Left colon (tissue), 2 donors: ENCODE results near the gene FNDC3A. TPM values are rescaled to one million over a fixed set of nuclear protein-coding genes. Genes with fewer than 3 reads are reported as not detected.

Experiments
- ATAC-seq: fragments of 200-7000 bp; cut with Tn5 transposase; one replicate; pipeline ENCODE4 v1.9.1; 2020; ENCODE audit warnings: mild to moderate bottlenecking, moderate library complexity
- DNase-seq, 2 donors: peaks; one replicate each; pipeline ENCODE4 v3.0.0-alpha.2; 2020
- intact Hi-C, 2 donors: fragments of 100-400 bp; cut with DNase I in 1 of 2; cut with micrococcal nuclease in 1 of 2; formaldehyde crosslinking; loops; one replicate each; pipeline versions ENCODE4 v1.11.2 to v1.14.0; 2022; cut with DNase I, micrococcal nuclease
- long read RNA-seq: library from polyadenylated mRNA; unstranded; transcript quantifications from one replicate; pipeline ENCODE4 v2.0.0, GENCODE V29; 2021
- total RNA-seq, 2 donors: library from RNA; stranded (reverse); fragmentation: NEBNext Ultra II Directional; extraction: Animal tissue kit (Norgen Biotek cat#: 25700); gene quantifications; one replicate each; pipeline ENCODE4 v1.2.1, GENCODE V29; 2021
- donor health status: DM: no; HTN: no; CAD: no.
- donor health status: DM: yes; HTN: yes; CAD: no.

FNDC3A gene, protein sequence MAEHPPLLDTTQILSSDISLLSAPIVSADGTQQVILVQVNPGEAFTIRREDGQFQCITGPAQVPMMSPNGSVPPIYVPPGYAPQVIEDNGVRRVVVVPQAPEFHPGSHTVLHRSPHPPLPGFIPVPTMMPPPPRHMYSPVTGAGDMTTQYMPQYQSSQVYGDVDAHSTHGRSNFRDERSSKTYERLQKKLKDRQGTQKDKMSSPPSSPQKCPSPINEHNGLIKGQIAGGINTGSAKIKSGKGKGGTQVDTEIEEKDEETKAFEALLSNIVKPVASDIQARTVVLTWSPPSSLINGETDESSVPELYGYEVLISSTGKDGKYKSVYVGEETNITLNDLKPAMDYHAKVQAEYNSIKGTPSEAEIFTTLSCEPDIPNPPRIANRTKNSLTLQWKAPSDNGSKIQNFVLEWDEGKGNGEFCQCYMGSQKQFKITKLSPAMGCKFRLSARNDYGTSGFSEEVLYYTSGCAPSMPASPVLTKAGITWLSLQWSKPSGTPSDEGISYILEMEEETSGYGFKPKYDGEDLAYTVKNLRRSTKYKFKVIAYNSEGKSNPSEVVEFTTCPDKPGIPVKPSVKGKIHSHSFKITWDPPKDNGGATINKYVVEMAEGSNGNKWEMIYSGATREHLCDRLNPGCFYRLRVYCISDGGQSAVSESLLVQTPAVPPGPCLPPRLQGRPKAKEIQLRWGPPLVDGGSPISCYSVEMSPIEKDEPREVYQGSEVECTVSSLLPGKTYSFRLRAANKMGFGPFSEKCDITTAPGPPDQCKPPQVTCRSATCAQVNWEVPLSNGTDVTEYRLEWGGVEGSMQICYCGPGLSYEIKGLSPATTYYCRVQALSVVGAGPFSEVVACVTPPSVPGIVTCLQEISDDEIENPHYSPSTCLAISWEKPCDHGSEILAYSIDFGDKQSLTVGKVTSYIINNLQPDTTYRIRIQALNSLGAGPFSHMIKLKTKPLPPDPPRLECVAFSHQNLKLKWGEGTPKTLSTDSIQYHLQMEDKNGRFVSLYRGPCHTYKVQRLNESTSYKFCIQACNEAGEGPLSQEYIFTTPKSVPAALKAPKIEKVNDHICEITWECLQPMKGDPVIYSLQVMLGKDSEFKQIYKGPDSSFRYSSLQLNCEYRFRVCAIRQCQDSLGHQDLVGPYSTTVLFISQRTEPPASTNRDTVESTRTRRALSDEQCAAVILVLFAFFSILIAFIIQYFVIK
- total RNA-seq, result 10 to 100 TPM; 43.1 to 49.9 TPM
- long read RNA-seq, full-length matches to known transcripts, result 3 of 28 reads
- long read RNA-seq, partial matches to known transcripts, result 21 of 28 reads
- long read RNA-seq, other reads (novel, unspliced or antisense), result 4 of 28 reads

GRCh38 chr13:48975856-48976575 lies at the start of gene FNDC3A:
FNDC3A (plus strand) TSS chr13:48975912; CDS start chr13:49006191, 30,279 bp downstream.
- ATAC-seq (peak; percentile 80), DNase-seq (peak; percentile 85 to 87)
- intact Hi-C loops, result no loop called here

DNA sequence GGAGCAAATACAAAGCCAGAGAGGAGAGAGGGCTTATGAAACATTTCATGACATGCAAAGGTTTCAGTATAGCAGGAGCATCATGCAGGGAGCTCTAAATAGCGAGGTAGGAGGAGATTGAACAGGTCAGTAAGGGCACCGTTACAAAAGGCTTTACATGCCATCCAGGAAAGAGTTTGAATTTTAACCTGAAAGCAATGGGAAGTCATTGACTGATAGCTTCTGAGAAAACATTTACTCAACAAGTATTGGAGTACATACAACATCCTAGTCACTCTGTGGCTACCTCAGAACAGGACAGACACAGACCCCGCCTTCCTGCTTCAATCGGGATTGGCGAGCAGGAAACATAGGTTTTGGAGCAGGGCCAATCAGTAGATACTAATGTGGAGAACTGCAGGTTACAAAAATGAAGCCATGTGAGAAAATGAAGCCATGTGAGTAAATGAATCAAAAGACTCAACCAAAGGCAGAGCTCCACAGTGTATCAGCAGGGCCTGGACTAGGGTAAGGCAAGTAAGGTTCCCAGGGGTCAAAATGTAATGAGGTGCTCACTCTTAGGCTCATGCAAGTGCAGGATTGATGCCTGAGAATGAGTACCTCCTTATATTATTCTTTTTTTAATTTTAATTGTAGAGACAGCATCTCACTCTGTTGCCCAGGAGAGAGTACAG lies 46.8 kb upstream of the FNDC3A start:
- no peak for ATAC-seq
- DNase-seq, result no peak
- intact Hi-C loops, result no loop called here

- DNase-seq, result no peak
- ATAC-seq, result no peak
These were observed 44.8 kb upstream of the FNDC3A start for GRCh38 chr13:48930918-48931317.

GRCh38 chr13:48938308-48938943 lies 37.3 kb upstream of the FNDC3A start:
- ATAC-seq, result no peak
- DNase-seq, result no peak
- intact Hi-C loops, result no loop called here

More at GRCh38 chr13:48930918-48931317, 44.8 kb upstream of the FNDC3A start:
- intact Hi-C loops, result no loop called here

DNA sequence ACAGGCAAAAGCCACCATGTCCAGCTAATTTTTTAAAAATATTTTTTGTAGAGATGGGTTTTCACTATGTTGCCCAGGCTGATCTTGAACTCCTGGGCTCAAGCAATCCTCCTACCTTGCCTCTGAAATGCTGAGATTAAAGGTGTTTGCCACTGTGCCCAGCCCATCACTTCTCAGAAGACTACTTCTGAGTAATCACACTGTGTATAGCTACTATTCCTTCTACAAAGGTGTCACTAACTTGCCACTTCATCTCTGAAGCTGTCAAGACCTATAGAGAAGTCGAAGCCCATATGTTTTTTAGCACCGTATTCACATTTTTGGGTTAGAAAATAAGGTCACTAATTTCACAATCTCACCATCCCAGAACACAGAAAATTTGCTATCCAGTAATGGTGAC lies 36.0 kb upstream of the FNDC3A start:
- DNase-seq (no peak), ATAC-seq (no peak)
- intact Hi-C loops, result no loop called here

GRCh38 chr13:48942131-48942530 lies 33.6 kb upstream of the FNDC3A start:
- ATAC-seq (no peak), DNase-seq (no peak)
- intact Hi-C loops, result no loop called here

DNA sequence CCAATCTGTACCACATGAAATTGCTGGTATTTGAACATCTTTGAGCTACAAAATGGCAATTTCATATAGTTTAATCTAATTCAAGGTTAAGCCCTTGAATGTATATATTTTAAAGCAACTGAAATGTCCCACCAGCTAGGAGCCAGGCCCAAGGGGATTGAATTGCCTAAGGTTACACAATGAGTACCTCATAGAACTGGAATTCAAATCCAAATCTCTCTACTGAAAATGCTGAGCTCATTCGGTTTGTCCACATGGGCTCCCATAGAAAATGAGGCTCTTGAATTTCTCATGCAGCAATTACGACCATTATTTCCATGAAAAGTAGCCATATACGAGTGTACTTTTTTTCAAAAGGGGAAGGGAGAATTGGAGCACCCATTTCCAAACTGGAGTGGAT lies 31.5 kb upstream of the FNDC3A start:
- intact Hi-C loops, result no loop called here
- ATAC-seq (no peak), DNase-seq (no peak)

DNA sequence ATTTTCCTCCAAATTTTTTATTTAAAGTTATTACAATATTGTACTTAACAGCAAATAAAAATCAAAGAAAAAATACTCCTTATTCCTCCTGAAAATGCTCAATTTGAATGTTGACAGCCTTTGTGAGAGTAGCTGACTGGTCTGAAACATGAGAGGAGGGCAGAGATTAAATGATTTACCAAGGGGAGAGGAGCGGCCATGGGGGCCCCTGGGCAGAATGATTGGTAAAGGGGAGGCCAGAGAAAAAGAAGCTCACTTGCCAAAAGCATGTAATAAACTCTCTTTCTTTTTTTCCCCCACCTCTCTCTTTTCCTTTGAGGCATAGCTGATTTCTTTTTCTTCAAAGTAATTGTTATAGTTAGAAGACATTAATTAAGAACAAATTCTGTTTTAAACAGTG lies 30.1 kb upstream of the FNDC3A start:
- intact Hi-C loops, result no loop called here
- no peak for ATAC-seq
- DNase-seq, result no peak

DNA sequence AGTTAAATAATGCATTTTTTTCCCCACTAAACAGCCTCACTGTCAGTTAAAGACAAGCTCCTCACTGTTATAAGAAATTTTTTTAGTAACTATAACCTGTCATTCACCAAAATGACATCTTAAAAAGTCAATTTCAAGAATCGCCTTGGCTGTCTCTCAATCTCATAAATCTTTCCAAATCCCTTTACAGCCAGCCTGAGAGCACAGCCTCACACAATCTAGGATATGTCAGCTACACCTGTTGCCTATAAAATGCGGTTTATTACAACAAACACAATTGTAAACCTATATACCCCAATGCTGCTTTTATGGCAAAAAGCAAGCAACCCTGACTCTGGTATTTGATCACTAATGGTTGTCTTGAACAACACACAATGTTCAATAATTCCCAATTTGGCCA lies 29.5 kb upstream of the FNDC3A start:
- DNase-seq (no peak), ATAC-seq (peak; percentile 68)
- intact Hi-C loops, result no loop called here

- ATAC-seq, result no peak
- intact Hi-C loops, result no loop called here
- DNase-seq, result no peak
These were observed 25.9 kb upstream of the FNDC3A start for GRCh38 chr13:48949566-48950500.

GRCh38 chr13:48950501-48950875 lies 25.2 kb upstream of the FNDC3A start:
- no peak for ATAC-seq
- intact Hi-C loops, result no loop called here
- no peak for DNase-seq

GRCh38 chr13:48954081-48954480 lies 21.6 kb upstream of the FNDC3A start:
- no peak for ATAC-seq
- intact Hi-C loops, result no loop called here
- no peak for DNase-seq

DNA sequence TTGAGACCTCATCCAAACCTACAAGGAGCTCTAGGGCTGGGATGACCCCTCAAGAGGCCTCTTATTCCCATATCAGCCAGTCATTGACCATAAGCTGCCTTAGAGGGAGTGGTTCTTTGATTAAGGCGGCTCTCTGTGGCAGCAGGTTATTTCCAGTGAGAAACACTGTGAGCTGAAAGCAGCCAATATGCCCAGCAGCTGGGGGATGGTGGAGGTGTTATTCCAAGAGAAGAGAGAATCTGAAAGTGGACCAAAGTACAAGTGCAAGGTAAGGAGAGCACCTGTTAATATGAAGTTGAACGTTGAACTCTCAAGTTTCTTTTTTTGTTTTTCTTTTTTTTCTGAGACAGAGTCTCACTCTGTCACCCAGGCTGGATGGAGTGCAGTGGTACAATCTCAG lies 20.2 kb upstream of the FNDC3A start:
- intact Hi-C loops, result no loop called here
- DNase-seq (no peak), ATAC-seq (no peak)

DNA sequence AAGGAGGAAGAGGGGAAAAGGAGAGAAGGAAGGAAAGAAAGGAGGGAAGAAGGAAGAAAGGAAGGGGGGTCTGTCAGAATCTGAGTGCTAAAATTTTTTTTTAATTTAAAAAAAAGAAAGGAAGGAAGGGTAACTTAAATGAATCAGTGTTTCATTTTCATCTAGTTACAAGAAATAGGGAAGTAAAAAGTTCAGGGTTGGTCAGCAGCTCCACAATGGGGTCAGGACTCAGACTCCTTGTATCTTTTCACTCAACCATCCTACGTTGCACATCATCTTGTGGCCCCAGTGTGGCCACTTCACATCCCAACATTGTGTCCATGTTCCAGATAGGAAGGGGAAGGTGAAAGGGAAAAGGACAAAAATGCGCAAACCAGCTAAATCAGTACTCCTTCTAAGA lies 14.3 kb upstream of the FNDC3A start:
- ATAC-seq (no peak), DNase-seq (no peak)
- intact Hi-C loops, result no loop called here

- DNase-seq, result no peak
These were observed 13.4 kb upstream of the FNDC3A start for GRCh38 chr13:48962281-48962680.

GRCh38 chr13:48965736-48966135 lies 10.0 kb upstream of the FNDC3A start:
- ATAC-seq (no peak), DNase-seq (no peak)
- intact Hi-C loops, result no loop called here

More at GRCh38 chr13:48962281-48962680, 13.4 kb upstream of the FNDC3A start:
- ATAC-seq, result no peak
- intact Hi-C loops, result no loop called here

GRCh38 chr13:48969685-48970084 lies 6.0 kb upstream of the FNDC3A start:
- DNase-seq (no peak), ATAC-seq (no peak)
- intact Hi-C loops, result no loop called here
